ENCODE measurements around the gene LGALS7B. TPM values are rescaled to one million over a fixed set of nuclear protein-coding genes. Genes with fewer than 3 reads are reported as not detected.
"Not testable (repeated sequence)": the region's sequence is repeated elsewhere in the genome, so short reads cannot be mapped to it uniquely, and the experiment has no call there.

Gene LGALS7B
- polyA plus RNA-seq, 3 donors, result not detected

DNA sequence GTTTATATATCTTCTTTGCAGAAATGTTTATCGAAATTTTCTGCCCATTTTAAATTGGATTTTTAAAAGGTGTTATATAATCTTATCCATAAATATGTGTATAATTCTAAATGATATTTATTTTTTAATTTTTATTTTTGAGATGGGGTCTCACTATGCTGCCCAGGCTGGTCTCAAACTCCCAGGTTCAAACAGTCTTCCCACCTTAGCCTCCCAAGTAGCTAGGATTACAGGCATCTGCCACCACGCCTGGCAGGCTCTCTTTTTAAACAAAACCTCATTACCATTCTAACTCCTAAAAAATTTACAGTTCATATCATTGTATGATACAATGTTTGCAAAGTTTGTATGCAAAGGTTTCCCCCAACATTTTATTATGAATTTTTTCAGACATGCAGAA lies 7.2 kb downstream of the LGALS7B start:
- DNase-seq, result no peak
- Histone ChIP-seq H3K27me3 (ENCODE audit: control insufficient read depth in 2 of 2, insufficient read depth in 2 of 2, low read length in 2 of 2) (no peaks in the 10 kb centered on the region), H3K4me3 (replicated peaks in 1 of 3; ENCODE audit: low read depth in 2 of 3, low read length in 3 of 3) (no peak overlapping the region), H2AFZ (ENCODE audit: insufficient read depth, low read depth, low read length, poor library complexity, severe bottlenecking) (no peak overlapping the region), H3K9ac (ENCODE audit: insufficient read depth, low read length, poor library complexity, severe bottlenecking) (no peak overlapping the region), H4K20me1 (ENCODE audit: insufficient read depth, low read length) (no peaks in the 10 kb centered on the region), H3K4me2 (replicated peaks; ENCODE audit: extremely low read depth, low read length, poor library complexity, severe bottlenecking) (no peak overlapping the region), H3K27ac (ENCODE audit: low read depth in 1 of 2, low read length in 2 of 2) (no peak overlapping the region), H3K9me3 (replicated peaks in 1 of 2; ENCODE audit: control insufficient read depth in 1 of 2, insufficient read depth in 1 of 2, low read length in 2 of 2) (no peaks in the 10 kb centered on the region), H3K79me2 (ENCODE audit: insufficient read depth, low read length) (no peaks in the 10 kb centered on the region), H3K4me1 (ENCODE audit: control insufficient read depth in 1 of 2, insufficient read depth in 2 of 2, low read length in 2 of 2) (peaks cover 9% of the 10 kb centered on the region in 2 donors), H3K36me3 (replicated peaks in 1 of 2; ENCODE audit: control insufficient read depth in 1 of 2, insufficient read depth in 2 of 2, low read length in 2 of 2) (no peaks in the 10 kb centered on the region)
- no peaks in the 10 kb centered on the region for H3K36me3 Mint-ChIP-seq
- peaks cover 0 to 10% (median 1%) of the 10 kb centered on the region in 7 donors for H3K9me3 Mint-ChIP-seq
- H3K27ac Mint-ChIP-seq, result no peak overlapping the region
- peaks cover 0 to 11% (median 3%) of the 10 kb centered on the region in 3 donors for H3K27me3 Mint-ChIP-seq (ENCODE audit: low read depth in 3 of 3)
- intact Hi-C loops (cut with micrococcal nuclease), result no loop called here
- TF ChIP-seq, protein P1, sequence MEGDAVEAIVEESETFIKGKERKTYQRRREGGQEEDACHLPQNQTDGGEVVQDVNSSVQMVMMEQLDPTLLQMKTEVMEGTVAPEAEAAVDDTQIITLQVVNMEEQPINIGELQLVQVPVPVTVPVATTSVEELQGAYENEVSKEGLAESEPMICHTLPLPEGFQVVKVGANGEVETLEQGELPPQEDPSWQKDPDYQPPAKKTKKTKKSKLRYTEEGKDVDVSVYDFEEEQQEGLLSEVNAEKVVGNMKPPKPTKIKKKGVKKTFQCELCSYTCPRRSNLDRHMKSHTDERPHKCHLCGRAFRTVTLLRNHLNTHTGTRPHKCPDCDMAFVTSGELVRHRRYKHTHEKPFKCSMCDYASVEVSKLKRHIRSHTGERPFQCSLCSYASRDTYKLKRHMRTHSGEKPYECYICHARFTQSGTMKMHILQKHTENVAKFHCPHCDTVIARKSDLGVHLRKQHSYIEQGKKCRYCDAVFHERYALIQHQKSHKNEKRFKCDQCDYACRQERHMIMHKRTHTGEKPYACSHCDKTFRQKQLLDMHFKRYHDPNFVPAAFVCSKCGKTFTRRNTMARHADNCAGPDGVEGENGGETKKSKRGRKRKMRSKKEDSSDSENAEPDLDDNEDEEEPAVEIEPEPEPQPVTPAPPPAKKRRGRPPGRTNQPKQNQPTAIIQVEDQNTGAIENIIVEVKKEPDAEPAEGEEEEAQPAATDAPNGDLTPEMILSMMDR (IDR thresholded peaks at IDR 0.05), result no peak
- WGBS (ENCODE audit: insufficient coverage), result no CpG with 5 or more reads among the region's 2 CpGs
- peaks cover 7% of the 10 kb centered on the region for H3K4me1 Mint-ChIP-seq
- H3K4me3 Mint-ChIP-seq, result no peak overlapping the region

DNA sequence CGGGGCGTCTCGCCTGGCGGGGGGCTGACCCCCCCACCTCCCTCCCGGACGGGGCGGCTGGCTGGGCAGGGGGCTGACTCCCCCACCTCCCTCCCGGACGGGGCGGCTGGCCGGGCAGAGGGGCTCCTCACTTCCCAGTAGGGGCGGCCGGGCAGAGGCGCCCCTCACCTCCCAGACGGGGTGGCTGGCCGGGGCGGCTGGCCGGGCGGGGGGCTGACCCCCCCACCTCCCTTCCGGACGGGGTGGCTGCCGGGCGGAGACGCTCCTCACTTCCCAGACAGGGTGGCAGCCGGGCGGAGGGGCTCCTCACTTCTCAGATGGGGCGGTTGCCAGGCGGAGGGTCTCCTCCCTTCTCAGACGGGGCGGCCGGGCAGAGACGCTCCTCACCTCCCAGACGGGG lies 8.8 kb downstream of the LGALS7B start:
- H2AFZ ChIP-seq (ENCODE audit: insufficient read depth, low read depth, low read length, poor library complexity, severe bottlenecking); H3K27ac Mint-ChIP-seq; H3K9me3 ChIP-seq (replicated peaks in 1 of 2; ENCODE audit: control insufficient read depth in 1 of 2, insufficient read depth in 1 of 2, low read length in 2 of 2); H3K4me3 ChIP-seq (replicated peaks in 1 of 3; ENCODE audit: low read depth in 2 of 3, low read length in 3 of 3); H3K79me2 ChIP-seq (ENCODE audit: insufficient read depth, low read length); H4K20me1 ChIP-seq (ENCODE audit: insufficient read depth, low read length); H3K27ac ChIP-seq (ENCODE audit: low read depth in 1 of 2, low read length in 2 of 2); H3K27me3 ChIP-seq (ENCODE audit: control insufficient read depth in 2 of 2, insufficient read depth in 2 of 2, low read length in 2 of 2); DNase-seq; H3K27me3 Mint-ChIP-seq (ENCODE audit: low read depth in 3 of 3); H3K36me3 Mint-ChIP-seq; H3K4me2 ChIP-seq (replicated peaks; ENCODE audit: extremely low read depth, low read length, poor library complexity, severe bottlenecking); H3K4me1 Mint-ChIP-seq; H3K4me1 ChIP-seq (ENCODE audit: control insufficient read depth in 1 of 2, insufficient read depth in 2 of 2, low read length in 2 of 2); intact Hi-C loops (cut with micrococcal nuclease); H3K9me3 Mint-ChIP-seq; H3K9ac ChIP-seq (ENCODE audit: insufficient read depth, low read length, poor library complexity, severe bottlenecking); H3K36me3 ChIP-seq (replicated peaks in 1 of 2; ENCODE audit: control insufficient read depth in 1 of 2, insufficient read depth in 2 of 2, low read length in 2 of 2); H3K4me3 Mint-ChIP-seq: not testable (repeated sequence)
- no CpG with 5 or more reads among the region's 33 CpGs for WGBS (ENCODE audit: insufficient coverage)

Measured in CD14-positive monocyte (primary cell).